ENCODE results near the gene ZNF660. TPM values are rescaled to one million over a fixed set of nuclear protein-coding genes. Genes with fewer than 3 reads are reported as not detected.

The ZNF660 gene
- total RNA-seq, 2 experiments from 2014 or later, result not detected

GRCh38 chr3:44647771-44648170 is 63.0 kb downstream of the ZNF660 start:
- TF ChIP-seq, protein P1, sequence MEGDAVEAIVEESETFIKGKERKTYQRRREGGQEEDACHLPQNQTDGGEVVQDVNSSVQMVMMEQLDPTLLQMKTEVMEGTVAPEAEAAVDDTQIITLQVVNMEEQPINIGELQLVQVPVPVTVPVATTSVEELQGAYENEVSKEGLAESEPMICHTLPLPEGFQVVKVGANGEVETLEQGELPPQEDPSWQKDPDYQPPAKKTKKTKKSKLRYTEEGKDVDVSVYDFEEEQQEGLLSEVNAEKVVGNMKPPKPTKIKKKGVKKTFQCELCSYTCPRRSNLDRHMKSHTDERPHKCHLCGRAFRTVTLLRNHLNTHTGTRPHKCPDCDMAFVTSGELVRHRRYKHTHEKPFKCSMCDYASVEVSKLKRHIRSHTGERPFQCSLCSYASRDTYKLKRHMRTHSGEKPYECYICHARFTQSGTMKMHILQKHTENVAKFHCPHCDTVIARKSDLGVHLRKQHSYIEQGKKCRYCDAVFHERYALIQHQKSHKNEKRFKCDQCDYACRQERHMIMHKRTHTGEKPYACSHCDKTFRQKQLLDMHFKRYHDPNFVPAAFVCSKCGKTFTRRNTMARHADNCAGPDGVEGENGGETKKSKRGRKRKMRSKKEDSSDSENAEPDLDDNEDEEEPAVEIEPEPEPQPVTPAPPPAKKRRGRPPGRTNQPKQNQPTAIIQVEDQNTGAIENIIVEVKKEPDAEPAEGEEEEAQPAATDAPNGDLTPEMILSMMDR (conservative IDR thresholded peaks at IDR 0.05; ENCODE audit: low read length), result no peak
- TF ChIP-seq EZH2phosphoT487 (IDR thresholded peaks at IDR 0.05; ENCODE audit: borderline replicate concordance, low read depth, low read length), result no peak
- peak overlapping the region; percentile 68 for H3K4me2 ChIP-seq (ENCODE audit: low read length)
- peak overlapping the region; percentile 89 for H3K4me3 ChIP-seq (ENCODE audit: low read depth, low read length, poor library complexity, severe bottlenecking)

GRCh38 chr3:44648564-44649229 is 63.9 kb downstream of the ZNF660 start, which contains the start of gene ZNF35:
ZNF35 (plus strand) TSS chr3:44648732; CDS start chr3:44651068, 2,336 bp downstream.
- no peaks in the 10 kb centered on the region; the same call in 1 of the 2 replicates for H3K9me2 ChIP-seq (ENCODE audit: insufficient read depth, low read length)
- TF ChIP-seq, protein P1 (conservative IDR thresholded peaks at IDR 0.05; ENCODE audit: low read length), result no peak
- no peak for TF ChIP-seq EZH2phosphoT487 (IDR thresholded peaks at IDR 0.05; ENCODE audit: borderline replicate concordance, low read depth, low read length)
- H3K4me2 ChIP-seq (ENCODE audit: low read length), result peak within 1 kb of the TSS; percentile 68
- DNase-seq (ENCODE audit: low spot score), result peak; percentile 86
- intact Hi-C loops (cut with micrococcal nuclease; ENCODE audit: unreplicated experiment), result loop anchor here (2.0 kb wide), 1 partner anchor 24 kb away; the partner anchor contains the start of gene ZNF197
- ChIA-PET CTCF (ENCODE audit: unreplicated experiment) (no interaction called here), POLR2A (interaction anchor here (1.0 to 1.8 kb wide), 4 partner anchors 9 to 37 kb away, joined by 3 to 8 read pairs (median 4); partner anchors contain the start of gene ZNF197)
- H4K20me1 ChIP-seq (ENCODE audit: insufficient read depth, low read length), result no peaks in the 10 kb centered on the region
- peaks cover 11% of the 10 kb centered on the region; the same call in 1 of the 2 replicates for H3K79me2 ChIP-seq (ENCODE audit: insufficient read depth, low read depth, low read length)
- peak within 1 kb of the TSS; percentile 89 for H3K4me3 ChIP-seq (ENCODE audit: low read depth, low read length, poor library complexity, severe bottlenecking)
- TSS peak; percentile 61 for BruUV-seq (replicated peaks)
- peak within 1 kb of the TSS; percentile 86 for H2AFZ ChIP-seq (ENCODE audit: low read length)
- no peaks in the 10 kb centered on the region for H3K9me3 ChIP-seq (ENCODE audit: low read length)
- H3K27ac ChIP-seq (ENCODE audit: low read depth, low read length, poor library complexity, severe bottlenecking), result no peak within 1 kb of the TSS
- peaks cover 32% of the 10 kb centered on the region for H3K36me3 ChIP-seq (ENCODE audit: insufficient read depth, low read length)
- H3K4me1 ChIP-seq (ENCODE audit: insufficient read depth, low read length, poor library complexity, severe bottlenecking), result peaks cover 23% of the 10 kb centered on the region

More at GRCh38 chr3:44647771-44648170, 63.0 kb downstream of the ZNF660 start:
- no TSS peak for BruUV-seq (replicated peaks)
- H3K9me2 ChIP-seq (ENCODE audit: insufficient read depth, low read length), result no peaks in the 10 kb centered on the region; the same call in 1 of the 2 replicates
- no peaks in the 10 kb centered on the region for H3K9me3 ChIP-seq (ENCODE audit: low read length)
- POLR2A ChIA-PET, result interaction anchor here (1.0 to 1.8 kb wide), 4 partner anchors 8 to 38 kb away, joined by 3 to 8 read pairs (median 4); partner anchors contain the start of gene ZNF197
- H2AFZ ChIP-seq (ENCODE audit: low read length), result peak overlapping the region; percentile 86; the same call in 1 of the 2 replicates
- H3K36me3 ChIP-seq (ENCODE audit: insufficient read depth, low read length), result peaks cover 32% of the 10 kb centered on the region
- H3K27ac ChIP-seq (ENCODE audit: low read depth, low read length, poor library complexity, severe bottlenecking), result no peak overlapping the region
- intact Hi-C loops (cut with micrococcal nuclease; ENCODE audit: unreplicated experiment), result loop anchor here (2.0 kb wide), 1 partner anchor 23 kb away; the partner anchor contains the start of gene ZNF197
- CTCF ChIA-PET (ENCODE audit: unreplicated experiment), result no interaction called here
- peaks cover 23% of the 10 kb centered on the region for H3K4me1 ChIP-seq (ENCODE audit: insufficient read depth, low read length, poor library complexity, severe bottlenecking)
- peaks cover 11% of the 10 kb centered on the region; the same call in 1 of the 2 replicates for H3K79me2 ChIP-seq (ENCODE audit: insufficient read depth, low read depth, low read length)
- DNase-seq (ENCODE audit: low spot score), result no peak
- H4K20me1 ChIP-seq (ENCODE audit: insufficient read depth, low read length), result no peaks in the 10 kb centered on the region

Other genes starting within 250 kb of the ZNF660 start
- gene TCAIM, start 246.2 kb upstream of the ZNF660 start, total RNA-seq (2014; rRNA removed; shearing (Covaris generic)), result 15.2 and 17.9 TPM in 2 replicates
- 24.0 and 29.5 TPM in 2 replicates for gene TCAIM, start 246.2 kb upstream of the ZNF660 start, total RNA-seq (2022)
- 3.4 TPM in 2 replicates for gene ZNF445, start 107.3 kb upstream of the ZNF660 start, total RNA-seq (2014; rRNA removed; shearing (Covaris generic))
- 11.7 and 13.4 TPM in 2 replicates for gene ZNF445, start 107.3 kb upstream of the ZNF660 start, total RNA-seq (2022)
- not detected in 2 replicates for gene ZKSCAN7, start 29.8 kb upstream of the ZNF660 start, total RNA-seq (2014; rRNA removed; shearing (Covaris generic))
- not detected in 2 replicates for gene ZKSCAN7, start 29.8 kb upstream of the ZNF660 start, total RNA-seq (2022)
- gene ZNF197, start 40.1 kb downstream of the ZNF660 start, total RNA-seq (2014; rRNA removed; shearing (Covaris generic)), result 2.8 and 4.4 TPM in 2 replicates
- gene ZNF197, start 40.1 kb downstream of the ZNF660 start, total RNA-seq (2022), result 4.8 and 6.4 TPM in 2 replicates
- 9.0 and 11.9 TPM in 2 replicates for gene ZNF35, start 63.8 kb downstream of the ZNF660 start, total RNA-seq (2014; rRNA removed; shearing (Covaris generic))
- gene ZNF35, start 63.8 kb downstream of the ZNF660 start, total RNA-seq (2022), result 8.6 and 9.5 TPM in 2 replicates
- not detected in 2 replicates for gene ZNF502, start 127.7 kb downstream of the ZNF660 start, total RNA-seq (2014; rRNA removed; shearing (Covaris generic))
- gene ZNF502, start 127.7 kb downstream of the ZNF660 start, total RNA-seq (2022), result not detected in 2 replicates
- gene ZNF501, start 144.7 kb downstream of the ZNF660 start, total RNA-seq (2014; rRNA removed; shearing (Covaris generic)), result 2.1 and 3.4 TPM in 2 replicates
- 0.88 and 1.4 TPM in 2 replicates for gene ZNF501, start 144.7 kb downstream of the ZNF660 start, total RNA-seq (2022)
- 17.2 and 18.7 TPM in 2 replicates for gene KIAA1143, start 176.7 kb downstream of the ZNF660 start, total RNA-seq (2014; rRNA removed; shearing (Covaris generic))
- 39.1 and 46.7 TPM in 2 replicates for gene KIAA1143, start 176.7 kb downstream of the ZNF660 start, total RNA-seq (2022)
- gene KIF15, start 176.8 kb downstream of the ZNF660 start, total RNA-seq (2014; rRNA removed; shearing (Covaris generic)), result 44.9 and 51.8 TPM in 2 replicates
- gene KIF15, start 176.8 kb downstream of the ZNF660 start, total RNA-seq (2022), result 37.0 and 41.1 TPM in 2 replicates

Data from OCI-LY7 (cell line).